D721Med (cell line): ENCODE data around the gene EIF2B4.
"Not testable (repeated sequence)": the region's sequence is repeated elsewhere in the genome, so short reads cannot be mapped to it uniquely, and the experiment has no call there.

Experiments used
- DNase-seq: peaks from one replicate; pipeline ENCODE4 v3.0.0; 2011; ENCODE audit warnings: low spot score; ENCODE audit not compliant: insufficient read length
- FAIRE-seq: peaks from 2 replicates; lab custom pipeline; 2011; peaks lifted over from hg19 to GRCh38; lab: Jason Lieb, UNC
- TF ChIP-seq, protein P1 (sequence below): IDR thresholded peaks from 2 replicates; pipeline ENCODE4 v1.5.1; 2012; ENCODE audit warnings: mild to moderate bottlenecking, control low read depth; ENCODE audit not compliant: insufficient read depth; ENCODE audit errors: missing control alignments

Gene EIF2B4

GRCh38 chr2:27362678-27363420 is 7.3 kb downstream of the EIF2B4 start:
- FAIRE-seq (no peak), DNase-seq (no peak)
- TF ChIP-seq, protein P1, sequence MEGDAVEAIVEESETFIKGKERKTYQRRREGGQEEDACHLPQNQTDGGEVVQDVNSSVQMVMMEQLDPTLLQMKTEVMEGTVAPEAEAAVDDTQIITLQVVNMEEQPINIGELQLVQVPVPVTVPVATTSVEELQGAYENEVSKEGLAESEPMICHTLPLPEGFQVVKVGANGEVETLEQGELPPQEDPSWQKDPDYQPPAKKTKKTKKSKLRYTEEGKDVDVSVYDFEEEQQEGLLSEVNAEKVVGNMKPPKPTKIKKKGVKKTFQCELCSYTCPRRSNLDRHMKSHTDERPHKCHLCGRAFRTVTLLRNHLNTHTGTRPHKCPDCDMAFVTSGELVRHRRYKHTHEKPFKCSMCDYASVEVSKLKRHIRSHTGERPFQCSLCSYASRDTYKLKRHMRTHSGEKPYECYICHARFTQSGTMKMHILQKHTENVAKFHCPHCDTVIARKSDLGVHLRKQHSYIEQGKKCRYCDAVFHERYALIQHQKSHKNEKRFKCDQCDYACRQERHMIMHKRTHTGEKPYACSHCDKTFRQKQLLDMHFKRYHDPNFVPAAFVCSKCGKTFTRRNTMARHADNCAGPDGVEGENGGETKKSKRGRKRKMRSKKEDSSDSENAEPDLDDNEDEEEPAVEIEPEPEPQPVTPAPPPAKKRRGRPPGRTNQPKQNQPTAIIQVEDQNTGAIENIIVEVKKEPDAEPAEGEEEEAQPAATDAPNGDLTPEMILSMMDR: no peak

- TF ChIP-seq, protein P1: no peak
- FAIRE-seq (no peak), DNase-seq (peak; percentile 70)
Measured at GRCh38 chr2:27356382-27357181, 13.6 kb downstream of the EIF2B4 start, which contains the start of gene GTF3C2. Gene GTF3C2 (minus strand): TSS chr2:27356764. CDS start chr2:27343554, 13,210 bp downstream.

- FAIRE-seq (no peak), DNase-seq (no peak)
- TF ChIP-seq, protein P1: no peak
Measured at GRCh38 chr2:27356056-27356381, 14.1 kb downstream of the EIF2B4 start.

GRCh38 chr2:27354597-27354927 is 15.6 kb downstream of the EIF2B4 start:
- no peak for DNase-seq
- no peak for FAIRE-seq
- TF ChIP-seq, protein P1: no peak

DNA sequence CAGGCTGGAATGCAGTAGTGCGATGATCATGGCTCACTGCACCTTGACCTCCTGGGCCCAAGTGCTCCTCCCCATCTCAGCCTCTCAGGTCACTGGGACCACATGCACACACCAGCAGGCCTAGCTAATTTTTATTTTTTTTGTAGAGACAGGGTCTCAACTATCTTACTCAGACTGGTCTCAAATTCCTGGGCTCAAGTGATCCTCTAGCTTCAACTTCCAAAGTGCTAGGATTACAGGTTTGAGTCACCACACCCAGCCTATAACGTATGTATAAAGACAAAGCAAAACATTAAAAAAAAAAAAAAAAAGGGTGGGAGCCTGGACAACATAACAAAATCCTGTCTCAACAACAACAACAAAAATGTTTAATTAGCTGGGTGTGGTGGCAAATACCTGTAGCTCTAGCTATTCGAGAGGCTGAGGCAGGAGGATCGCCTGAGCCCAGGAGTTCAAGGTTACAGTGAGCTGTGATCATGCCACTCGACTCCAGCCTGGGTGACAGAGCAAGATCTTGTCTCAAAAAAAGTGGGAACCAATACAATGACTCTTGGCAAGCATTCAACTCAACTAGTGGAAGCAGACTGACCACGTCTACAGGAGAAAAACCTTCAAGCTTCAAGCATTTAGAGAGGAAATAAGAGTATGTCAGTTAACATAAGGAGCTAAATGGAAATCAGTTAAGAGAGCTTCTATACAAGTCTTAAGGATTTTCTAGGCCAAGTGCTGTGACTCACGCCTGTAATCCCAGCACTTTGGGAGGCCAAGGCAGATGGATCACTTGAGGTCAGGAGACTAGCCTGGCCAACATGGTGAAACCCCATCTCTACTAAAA is 16.2 kb downstream of the EIF2B4 start:
- DNase-seq (no peak), FAIRE-seq (no peak)

GRCh38 chr2:27353386-27353761 is 16.8 kb downstream of the EIF2B4 start:
- DNase-seq, FAIRE-seq: not testable (repeated sequence)

More for the DNA sequence above, 16.2 kb downstream of the EIF2B4 start:
- TF ChIP-seq, protein P1: no peak
